Activated T-cell treated with anti-CD3 and anti-CD28 coated beads for 24 hours (primary cell): ENCODE data around the gene GPR32.
"Not testable (repeated sequence)": the region's sequence is repeated elsewhere in the genome, so short reads cannot be mapped to it uniquely, and the experiment has no call there.

ENCODE experiments used
- DNase-seq: peaks from one replicate; pipeline ENCODE4 v3.0.0-alpha.2; 2020; ENCODE audit warnings: low read depth

The GPR32 gene

GRCh38 chr19:50783848-50784152 is 13.5 kb downstream of the GPR32 start:
- DNase-seq, result not testable (repeated sequence)

DNA sequence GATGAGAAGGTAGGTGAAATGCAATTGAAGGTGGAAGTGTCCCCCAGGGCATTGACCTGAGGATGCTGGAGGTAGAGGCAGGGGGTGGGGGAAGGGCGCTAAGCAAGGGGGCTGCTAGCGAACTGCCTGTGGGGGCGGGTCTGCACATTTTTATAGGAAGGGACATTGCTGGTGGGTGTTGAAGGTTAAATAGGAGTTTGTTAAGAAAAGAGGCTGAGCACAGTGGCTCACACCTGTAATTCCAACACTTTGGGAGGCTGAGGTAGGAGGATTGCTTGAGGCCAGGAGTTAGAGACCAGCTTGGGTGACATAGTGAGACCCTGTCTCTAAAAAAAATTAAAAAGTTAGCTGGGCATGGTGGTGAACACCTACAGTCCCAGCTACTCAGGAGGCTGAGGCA is 14.4 kb downstream of the GPR32 start:
- no peak for DNase-seq

DNA sequence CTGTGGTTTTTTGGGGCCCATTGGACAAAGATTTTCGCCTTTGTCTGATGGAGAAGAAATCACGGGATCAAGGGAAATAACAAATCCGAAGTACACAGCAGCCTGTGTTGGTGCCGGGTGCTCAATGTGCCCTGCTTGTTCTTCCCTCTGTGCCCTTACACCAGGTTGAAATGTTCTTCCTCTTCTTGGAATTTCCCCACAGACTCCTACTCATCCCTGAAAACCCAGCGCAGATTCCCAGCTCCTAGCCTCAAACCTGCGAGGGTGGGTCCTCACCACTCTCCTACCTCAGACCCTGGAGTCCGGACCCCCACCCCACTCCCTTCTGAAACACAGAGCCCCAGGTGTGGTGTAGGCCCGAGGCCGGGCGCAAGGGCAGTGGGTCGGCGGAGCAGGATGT is 15.1 kb downstream of the GPR32 start:
- DNase-seq, result no peak

DNA sequence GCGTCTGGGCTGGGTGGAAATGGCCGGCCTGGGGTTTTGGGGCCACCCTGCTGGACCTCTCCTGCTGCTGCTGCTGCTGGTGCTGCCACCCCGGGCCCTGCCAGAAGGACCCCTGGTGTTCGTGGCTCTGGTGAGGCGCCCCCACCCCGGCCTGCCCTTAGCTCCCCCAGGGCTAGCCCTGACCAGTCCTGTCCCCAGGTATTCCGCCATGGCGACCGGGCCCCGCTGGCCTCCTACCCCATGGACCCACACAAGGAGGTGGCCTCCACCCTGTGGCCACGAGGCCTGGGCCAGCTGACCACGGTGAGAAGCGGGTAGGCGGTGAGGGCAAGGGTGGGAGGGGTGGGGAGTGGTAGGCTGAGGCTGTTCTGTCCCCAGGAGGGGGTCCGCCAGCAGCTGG is 20.1 kb downstream of the GPR32 start, which contains the start of gene ACP4:
ACP4 (plus strand) TSS at position 20 of the 400 bp plus-strand sequence; CDS start at position 20, 0 bp downstream.
- no peak for DNase-seq

DNA sequence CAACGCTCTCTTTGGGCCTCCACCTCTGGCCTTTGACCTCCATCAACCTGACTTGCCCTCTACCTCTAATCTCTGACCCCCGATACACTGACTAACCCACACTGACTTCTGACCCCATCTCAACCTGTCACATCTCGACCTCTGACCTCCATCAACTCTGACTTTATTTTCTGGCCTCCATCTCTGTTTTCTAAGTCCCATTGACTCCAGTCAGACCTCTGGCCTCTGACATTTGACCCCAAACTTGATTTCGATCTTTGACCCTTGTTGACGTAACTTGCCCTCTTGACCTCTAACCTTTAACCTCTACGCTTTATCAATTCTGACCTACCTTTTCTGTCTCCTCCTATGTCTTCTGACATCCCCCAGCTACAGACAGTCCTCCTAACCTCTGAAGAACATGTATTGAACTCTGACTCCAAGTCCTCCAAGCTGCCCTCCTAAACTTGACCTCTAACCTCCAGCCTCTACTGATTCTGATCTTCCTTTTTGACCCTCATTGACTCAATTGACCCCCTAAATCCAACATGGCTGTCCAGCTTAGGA is 20.7 kb downstream of the GPR32 start:
- DNase-seq, result no peak

DNA sequence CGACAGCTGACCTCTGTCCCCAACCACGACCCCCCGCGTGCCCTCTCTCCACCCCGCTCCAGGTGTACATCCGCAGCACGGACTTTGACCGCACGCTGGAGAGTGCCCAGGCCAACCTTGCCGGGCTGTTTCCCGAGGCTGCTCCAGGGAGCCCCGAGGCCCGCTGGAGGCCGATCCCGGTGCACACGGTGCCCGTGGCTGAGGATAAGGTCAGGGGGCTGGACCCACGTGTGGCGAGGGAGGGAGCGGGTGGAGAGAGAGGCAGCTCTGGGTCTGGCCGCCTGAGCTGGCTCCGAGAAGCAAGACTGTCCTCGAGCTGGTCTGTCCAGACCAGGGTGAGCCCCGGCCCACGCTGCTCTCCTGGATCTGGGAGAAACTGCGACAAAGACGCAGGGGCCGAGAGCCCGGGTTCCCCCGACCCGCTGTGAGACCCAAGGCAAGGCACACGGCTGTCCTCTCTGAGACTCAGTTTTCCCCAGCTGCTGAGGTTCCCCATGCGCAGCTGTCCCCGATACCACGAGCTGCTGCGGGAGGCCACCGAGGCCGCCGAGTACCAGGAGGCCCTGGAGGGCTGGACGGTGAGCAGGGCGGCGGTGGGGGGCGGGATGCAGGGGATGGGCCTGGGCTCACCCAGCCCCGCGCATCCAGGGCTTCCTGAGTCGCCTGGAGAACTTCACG is 21.5 kb downstream of the GPR32 start:
- no peak for DNase-seq

DNA sequence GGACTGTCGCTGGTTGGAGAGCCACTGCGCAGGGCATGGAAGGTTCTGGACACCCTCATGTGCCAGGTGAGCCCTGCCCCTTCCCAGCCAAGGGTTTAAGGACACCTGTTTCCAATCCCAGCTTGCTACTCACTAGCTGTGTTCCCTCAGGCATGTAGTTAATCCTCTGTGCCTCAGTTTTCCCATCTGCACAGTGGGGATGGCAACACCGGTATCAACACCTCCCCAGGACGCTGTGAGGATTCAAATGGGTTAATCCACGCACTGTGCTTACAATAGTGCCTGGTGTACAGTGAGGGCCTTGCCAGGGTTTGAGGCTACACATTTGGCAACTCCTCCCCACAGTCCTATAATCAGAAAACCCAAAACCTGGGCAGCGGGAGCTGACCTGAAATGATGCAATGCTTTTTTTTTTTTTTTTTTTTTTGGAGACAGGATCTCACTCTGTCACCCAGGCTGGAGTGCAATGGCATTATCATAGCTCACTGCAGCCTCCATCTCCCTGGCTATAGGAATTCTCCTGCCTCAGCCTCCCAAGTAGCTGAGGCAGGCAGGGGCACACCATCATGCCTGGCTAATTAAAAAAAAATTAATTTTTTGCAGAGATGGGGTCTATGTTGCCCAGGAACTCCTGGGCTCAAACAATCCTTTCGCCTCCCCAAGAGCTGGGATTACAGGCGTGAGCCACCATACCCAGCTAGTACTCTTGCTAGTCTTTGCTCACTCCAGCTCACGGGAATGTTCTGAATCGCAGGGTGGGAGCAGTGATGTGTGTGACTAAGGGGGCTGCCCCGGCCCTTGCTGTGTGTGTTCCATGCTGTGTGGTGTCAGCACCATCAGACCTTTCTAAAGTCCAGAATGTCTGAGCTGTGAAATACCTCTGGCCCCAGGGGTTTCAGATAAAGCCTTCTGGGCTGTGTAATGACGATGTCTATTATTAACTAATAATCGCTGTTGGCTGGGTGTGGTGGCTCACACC is 22.3 kb downstream of the GPR32 start:
- DNase-seq, result no peak

GRCh38 chr19:50793558-50794065 is 23.3 kb downstream of the GPR32 start:
- DNase-seq, result no peak

DNA sequence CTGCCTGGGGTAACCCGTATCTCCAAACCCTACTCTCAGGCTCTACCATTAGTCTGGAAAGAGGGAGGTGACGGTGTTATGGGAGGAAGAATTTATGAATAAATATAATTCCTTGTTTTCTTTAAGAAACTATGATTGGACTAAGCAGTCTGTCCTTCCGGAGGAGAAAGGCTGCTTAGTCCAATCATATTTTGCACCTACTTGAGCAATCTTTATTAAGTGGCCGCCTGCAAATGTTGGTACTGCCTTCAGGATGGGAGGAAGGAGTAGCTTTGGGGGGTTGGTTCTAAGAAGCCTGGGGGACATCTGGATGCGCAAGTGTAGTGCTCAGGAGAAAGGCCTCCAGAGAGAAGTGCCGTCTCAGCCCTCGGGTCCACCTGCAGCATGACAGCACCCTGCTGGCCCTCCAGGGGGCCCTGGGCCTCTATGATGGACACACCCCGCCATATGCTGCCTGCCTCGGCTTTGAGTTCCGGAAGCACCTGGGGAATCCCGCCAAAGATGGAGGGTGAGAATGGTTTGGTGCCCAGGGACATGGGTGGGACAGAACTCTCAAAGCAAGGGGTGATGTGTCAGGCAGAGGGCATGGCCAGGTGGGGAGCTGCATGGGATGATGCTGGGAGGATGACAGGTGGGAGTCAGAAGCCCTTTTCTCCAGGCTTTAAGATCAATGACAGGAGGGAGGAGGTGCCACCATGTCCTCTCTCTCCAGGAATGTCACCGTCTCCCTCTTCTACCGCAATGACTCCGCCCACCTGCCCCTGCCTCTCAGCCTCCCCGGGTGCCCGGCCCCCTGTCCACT is 24.0 kb downstream of the GPR32 start:
- DNase-seq, result no peak

DNA sequence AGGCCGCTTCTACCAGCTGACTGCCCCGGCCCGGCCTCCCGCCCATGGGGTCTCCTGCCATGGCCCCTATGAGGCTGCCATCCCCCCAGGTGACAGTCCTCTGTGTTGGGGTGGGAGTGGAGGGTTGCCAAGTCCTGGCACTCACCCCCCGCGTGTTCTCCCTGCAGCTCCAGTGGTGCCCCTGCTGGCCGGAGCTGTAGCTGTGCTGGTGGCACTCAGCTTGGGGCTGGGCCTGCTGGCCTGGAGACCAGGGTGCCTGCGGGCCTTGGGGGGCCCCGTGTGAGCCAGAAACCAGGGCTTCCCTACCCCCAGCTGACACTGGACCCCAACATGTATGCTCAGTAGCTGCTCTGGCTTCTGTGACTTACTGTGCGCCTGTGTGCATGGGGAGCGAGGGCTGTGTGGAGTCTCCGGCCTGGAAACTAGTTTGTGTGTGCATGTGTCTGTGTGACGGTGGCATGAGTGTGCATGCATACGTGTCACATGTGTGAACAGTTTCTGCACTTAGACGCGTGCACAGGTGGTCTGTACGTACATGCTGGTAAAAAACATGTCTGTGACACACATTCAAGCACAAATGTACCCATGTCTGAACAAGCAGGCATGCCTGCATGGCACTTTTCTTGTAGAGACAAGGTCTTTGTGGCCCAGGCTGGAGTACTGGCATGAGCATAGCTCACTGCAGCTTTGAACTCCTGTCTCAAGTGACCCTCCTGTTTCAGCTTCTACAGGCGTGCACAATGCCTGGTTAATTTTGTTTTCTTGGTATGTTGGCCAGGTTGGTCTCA is 24.8 kb downstream of the GPR32 start:
- no peak for DNase-seq

DNA sequence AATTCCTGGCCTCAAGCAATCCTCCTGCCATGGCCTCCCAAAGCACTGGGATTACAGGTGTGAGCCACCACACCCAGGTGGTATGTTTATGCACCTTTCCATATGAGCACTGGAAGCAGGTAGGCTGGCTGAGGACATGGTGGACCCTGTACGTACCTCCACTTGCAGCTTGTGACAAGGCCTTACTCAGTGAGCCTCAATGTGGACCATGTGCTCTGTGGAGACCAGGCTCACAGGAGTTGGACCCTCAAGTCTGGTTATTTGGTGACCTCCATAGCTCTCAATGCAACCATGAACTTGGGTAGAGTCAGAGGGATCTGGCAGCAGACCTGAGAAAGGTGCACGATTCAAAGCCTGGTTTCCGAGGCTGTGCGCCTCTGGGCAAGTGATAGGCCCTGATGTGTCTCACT is 25.4 kb downstream of the GPR32 start:
- no peak for DNase-seq

DNA sequence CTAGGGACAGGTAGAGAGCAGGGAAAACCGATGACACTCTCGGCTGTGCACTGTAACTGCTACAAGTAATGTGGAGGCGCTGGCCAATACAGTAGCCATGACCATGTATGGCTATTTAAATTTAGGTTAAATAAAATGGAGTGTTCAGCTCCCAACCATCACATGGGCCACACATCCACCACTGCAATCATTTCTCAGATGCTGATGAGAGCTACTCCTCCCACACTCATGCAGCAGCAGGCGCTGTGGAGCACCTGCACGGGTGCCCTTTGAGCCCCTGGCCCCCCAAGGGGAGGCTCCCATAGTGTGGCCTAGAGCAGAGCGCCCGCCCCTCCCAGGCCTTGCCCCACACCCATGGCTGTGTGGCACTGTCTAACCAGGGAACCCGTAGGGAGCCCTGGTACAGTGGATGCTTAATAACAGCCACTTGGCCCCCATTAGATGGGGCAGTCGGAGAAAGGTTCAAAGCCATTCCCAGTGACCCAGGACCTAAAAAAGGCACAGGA is 25.9 kb downstream of the GPR32 start:
- DNase-seq, result no peak

GRCh38 chr19:50796634-50797428 is 26.6 kb downstream of the GPR32 start:
- DNase-seq, result no peak

GRCh38 chr19:50797429-50797780 is 27.1 kb downstream of the GPR32 start:
- no peak for DNase-seq

DNA sequence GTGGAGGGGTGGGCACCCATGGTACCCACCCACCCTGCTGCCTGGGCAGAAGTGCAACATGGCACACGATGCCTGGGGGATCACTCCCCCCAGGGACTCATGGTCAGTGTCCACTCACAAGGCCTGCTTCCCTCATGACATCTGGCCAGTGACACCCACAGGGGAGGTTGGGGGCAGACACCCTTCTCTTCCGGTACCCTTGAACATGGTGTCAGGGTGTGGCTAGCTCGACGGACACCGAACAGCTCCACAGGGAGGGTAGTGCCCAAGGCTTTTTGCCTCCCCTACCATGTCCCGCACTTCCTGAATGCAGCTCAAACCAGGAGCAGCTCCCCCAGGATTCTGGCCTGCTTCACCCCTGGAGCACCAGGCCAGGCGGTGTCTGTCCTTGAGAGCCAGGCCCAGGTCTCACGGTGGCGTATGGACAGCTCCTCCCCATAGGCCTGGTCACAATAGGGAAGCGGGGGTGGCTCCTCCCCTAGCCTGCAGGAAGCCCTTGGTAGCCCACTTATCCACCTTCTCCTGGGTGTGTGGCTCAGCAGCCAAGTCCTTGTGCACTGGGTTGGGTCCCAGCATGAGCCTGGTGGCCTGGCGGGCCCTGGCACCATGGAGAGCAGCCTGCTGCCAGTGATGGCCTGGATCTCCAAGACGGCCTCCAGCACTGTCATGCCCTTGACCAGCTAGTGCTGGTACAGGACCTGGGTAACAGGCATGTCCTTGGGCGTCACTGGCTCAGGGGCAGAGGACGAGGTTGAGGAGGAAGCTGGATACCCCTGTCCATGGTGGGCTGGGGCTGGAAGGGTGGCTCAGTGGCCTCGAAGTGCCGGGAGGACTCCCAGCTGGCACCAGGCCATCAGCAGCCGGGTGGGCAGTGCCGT is 27.8 kb downstream of the GPR32 start:
- no peak for DNase-seq

GRCh38 chr19:50798659-50799546 is 28.6 kb downstream of the GPR32 start:
- no peak for DNase-seq

- no peak for DNase-seq
Observed at GRCh38 chr19:50799547-50799851, 29.2 kb downstream of the GPR32 start.

- no peak for DNase-seq
Observed at GRCh38 chr19:50801107-50801506, 30.8 kb downstream of the GPR32 start.
